Activated CD8-positive, alpha-beta T cell treated with anti-CD3 and anti-CD28 coated beads, Interleukin-2, amount 10 ng/mL, durations not matched to agents 7 days and 5 days (primary cell): ENCODE data around the gene RASGRP1. TPM values are rescaled to one million over a fixed set of nuclear protein-coding genes. Genes with fewer than 3 reads are reported as not detected.

Source experiments
- ATAC-seq: fragments of 150-1000 bp; cut with Tn5 transposase; one replicate; pipeline ENCODE4 v1.10.0; 2021; ENCODE audit warnings: moderate library complexity
- CTCF ChIA-PET: fragments of 350-600 bp; sonication (Branson Sonifier 250); formaldehyde crosslinking; loops from one replicate; lab custom pipeline; 2021; ENCODE audit warnings: antibody characterized with exemption; lab: Charles Lee
- POLR2A ChIA-PET: fragments of 350-600 bp; sonication (Branson Sonifier 250); formaldehyde crosslinking; loops from one replicate; lab custom pipeline; 2021; ENCODE audit warnings: antibody characterized with exemption; lab: Charles Lee
- DNase-seq: peaks from one replicate; pipeline ENCODE4 v3.0.0-alpha.2; 2020
- H3K27ac Mint-ChIP-seq: one replicate; pipeline ENCODE4 v1.8.0; 2021; ENCODE audit warnings: mild to moderate bottlenecking, mixed read lengths
- H3K27me3 Mint-ChIP-seq: one replicate; pipeline ENCODE4 v1.8.0; 2021; ENCODE audit warnings: low read depth, mixed read lengths
- H3K36me3 Mint-ChIP-seq: one replicate; pipeline ENCODE4 v1.8.0; 2021; ENCODE audit warnings: low read depth, mixed read lengths
- H3K4me1 Mint-ChIP-seq: one replicate; pipeline ENCODE4 v1.8.0; 2021; ENCODE audit warnings: low read depth, mixed read lengths
- H3K4me3 Mint-ChIP-seq: one replicate; pipeline ENCODE4 v1.8.0; 2021; ENCODE audit warnings: mild to moderate bottlenecking, mixed read lengths
- H3K9me3 Mint-ChIP-seq: one replicate; pipeline ENCODE4 v1.8.0; 2022; ENCODE audit warnings: mixed read lengths; ENCODE audit not compliant: insufficient read depth
- total RNA-seq, 2 experiments: library from RNA; stranded (reverse); gene quantifications; one replicate each; pipeline ENCODE4 v1.2.3, GENCODE V29; 2021

The RASGRP1 gene
- total RNA-seq, 2 experiments from 2014 or later = 161 to 165 TPM

DNA sequence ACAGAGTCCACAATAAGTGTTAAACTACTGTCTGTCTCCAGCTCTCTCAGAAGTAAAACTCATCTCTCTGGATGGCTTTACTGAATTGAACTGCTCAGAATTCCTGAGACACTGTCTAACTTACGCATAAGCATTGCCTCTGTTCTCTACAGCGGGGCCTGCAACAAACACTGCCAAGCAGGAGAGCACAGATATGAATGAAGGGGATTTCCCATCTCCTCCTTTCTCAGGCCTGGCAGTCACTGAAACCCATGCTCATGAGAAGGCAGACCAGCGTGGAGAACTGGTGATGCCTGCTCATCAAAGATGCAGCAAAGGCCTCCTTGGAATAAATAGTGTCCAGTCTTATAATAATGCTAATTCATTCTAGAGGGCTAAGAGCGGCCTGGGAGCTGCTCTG lies 10.3 kb downstream of the RASGRP1 start:
- H3K9me3 Mint-ChIP-seq = no peaks in the 10 kb centered on the region
- CTCF ChIA-PET = interaction anchor here (1.9 to 7.6 kb wide), 6 partner anchors 10 to 145 kb away, joined by 4 to 39 read pairs (median 14); partner anchors contain the start of gene RASGRP1
- peaks cover 85% of the 10 kb centered on the region for H3K36me3 Mint-ChIP-seq
- peak overlapping the region; percentile 44 for H3K27ac Mint-ChIP-seq
- ATAC-seq = peak; percentile 49
- no peaks in the 10 kb centered on the region for H3K27me3 Mint-ChIP-seq
- peak overlapping the region; percentile 4 for H3K4me3 Mint-ChIP-seq
- POLR2A ChIA-PET = interaction anchor here (1.2 to 1.6 kb wide), 3 partner anchors 12 to 98 kb away, joined by 3 to 6 read pairs (median 5); no protein-coding TSS in a partner anchor
- no peak for DNase-seq
- H3K4me1 Mint-ChIP-seq = peaks cover 83% of the 10 kb centered on the region

DNA sequence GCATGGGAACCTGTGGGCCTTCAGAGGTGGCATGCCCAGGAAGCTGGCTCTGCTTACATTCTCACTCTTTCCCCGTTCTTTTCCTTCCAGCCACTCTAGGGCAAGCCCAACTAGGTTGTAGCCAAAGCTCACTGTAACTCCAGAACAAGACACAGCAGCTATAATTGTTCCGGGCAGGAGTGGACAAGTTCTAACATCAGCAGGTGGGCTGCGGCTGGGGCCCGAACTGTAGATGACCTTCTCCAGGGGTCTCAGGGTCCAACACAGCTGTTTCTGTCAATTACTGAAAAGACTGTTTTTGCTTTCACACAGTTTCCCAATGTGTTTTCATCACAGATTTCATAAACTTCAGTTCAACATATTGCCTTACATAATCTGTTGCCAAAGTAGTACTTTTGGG lies 11.5 kb downstream of the RASGRP1 start:
- peaks cover 83% of the 10 kb centered on the region for H3K4me1 Mint-ChIP-seq
- H3K36me3 Mint-ChIP-seq = peaks cover 86% of the 10 kb centered on the region
- no peak for ATAC-seq
- ChIA-PET CTCF (interaction anchor here (1.2 to 7.6 kb wide), 7 partner anchors 8 to 146 kb away, joined by 3 to 39 read pairs (median 13); partner anchors contain the start of gene RASGRP1), POLR2A (interaction anchor here (0.9 to 1.6 kb wide), 6 partner anchors 10 to 133 kb away, joined by 3 to 5 read pairs (median 4); partner anchors contain the start of gene RASGRP1)
- H3K27ac Mint-ChIP-seq = peak overlapping the region; percentile 62
- DNase-seq = peak; percentile 17
- H3K27me3 Mint-ChIP-seq = no peaks in the 10 kb centered on the region
- H3K9me3 Mint-ChIP-seq = no peaks in the 10 kb centered on the region
- no peak overlapping the region for H3K4me3 Mint-ChIP-seq

DNA sequence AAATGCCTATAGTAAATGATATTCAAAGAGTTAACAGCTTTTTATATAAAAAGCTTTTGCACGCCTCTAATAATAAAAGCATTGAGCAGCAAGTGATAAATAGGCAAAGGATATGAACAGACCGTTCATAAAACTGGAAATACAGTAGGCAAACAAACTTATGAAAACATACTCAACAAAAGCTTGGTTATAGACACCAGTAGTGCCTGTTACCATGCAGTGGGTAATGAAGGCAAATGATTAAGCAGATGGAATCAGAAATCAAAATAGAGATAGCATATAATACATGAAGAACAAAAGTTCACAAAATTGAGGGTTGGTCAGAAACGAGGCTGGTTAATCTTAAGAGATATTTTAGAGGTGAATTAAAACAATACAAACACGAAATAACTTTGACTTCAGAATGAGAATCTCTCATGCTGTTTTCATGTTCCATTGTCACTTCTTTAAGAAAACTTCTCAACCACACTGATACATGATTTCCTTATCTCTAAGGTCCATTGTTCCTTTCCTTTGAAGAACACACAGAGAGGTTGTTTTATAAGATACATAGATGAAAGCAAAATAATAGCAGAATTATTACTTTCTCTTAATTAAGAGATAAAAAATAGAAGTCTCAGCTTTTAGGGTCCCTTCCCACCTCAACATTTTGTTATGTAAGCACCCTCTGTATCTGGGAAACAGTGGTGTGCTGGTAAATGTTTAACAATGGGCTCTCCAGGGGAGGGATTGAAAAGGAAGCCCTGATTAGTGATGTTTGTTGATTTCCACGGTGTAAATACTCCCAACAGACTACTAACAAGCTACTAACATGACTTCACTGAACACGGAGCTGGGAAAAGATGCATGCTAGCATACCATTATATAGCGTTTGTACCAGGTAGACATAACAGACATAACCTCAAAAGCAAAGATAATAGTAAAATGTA lies 12.6 kb downstream of the RASGRP1 start:
- Mint-ChIP-seq H3K4me3 (peak overlapping the region; percentile 12), H3K4me1 (peaks cover 83% of the 10 kb centered on the region), H3K36me3 (peaks cover 87% of the 10 kb centered on the region), H3K9me3 (no peaks in the 10 kb centered on the region), H3K27me3 (no peaks in the 10 kb centered on the region), H3K27ac (peak overlapping the region; percentile 58)
- CTCF ChIA-PET = interaction anchor here (0.6 to 7.6 kb wide), 11 partner anchors 9 to 148 kb away, joined by 3 to 39 read pairs (median 7); partner anchors contain the start of gene RASGRP1
- ATAC-seq (no peak), DNase-seq (peak; percentile 9)
- POLR2A ChIA-PET = interaction anchor here (1.0 to 1.6 kb wide), 5 partner anchors 10 to 134 kb away, joined by 3 to 4 read pairs (median 4); partner anchors contain the start of gene RASGRP1

DNA sequence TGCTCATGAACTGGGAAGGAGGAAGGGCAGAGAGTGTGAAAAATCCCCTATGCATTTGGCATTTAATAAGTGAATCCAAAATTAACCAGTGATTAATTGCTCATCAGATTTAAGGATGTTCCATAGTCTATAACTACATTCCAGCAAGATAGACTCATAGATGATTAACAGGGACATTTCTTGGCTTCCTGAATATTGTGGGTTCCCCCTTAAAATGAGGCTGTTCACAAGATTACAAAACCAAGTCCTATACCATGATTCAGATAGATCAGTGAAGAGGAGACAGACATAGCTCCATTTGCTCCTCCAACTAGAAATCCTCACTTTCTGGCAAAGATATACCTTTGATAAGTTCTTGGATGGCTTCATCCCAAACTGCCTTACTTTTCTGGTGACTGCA lies 15.4 kb downstream of the RASGRP1 start:
- ChIA-PET POLR2A (interaction anchor here (1.6 kb wide), 1 partner anchor 15 kb away, joined by 7 read pairs; the partner anchor contains the start of gene RASGRP1), CTCF (interaction anchor here (1.0 to 3.1 kb wide), 5 partner anchors 15 to 150 kb away, joined by 3 to 15 read pairs (median 5); no protein-coding TSS in a partner anchor)
- no peaks in the 10 kb centered on the region for H3K27me3 Mint-ChIP-seq
- peak overlapping the region; percentile 35 for H3K27ac Mint-ChIP-seq
- H3K4me3 Mint-ChIP-seq = no peak overlapping the region
- H3K4me1 Mint-ChIP-seq = peaks cover 78% of the 10 kb centered on the region
- no peaks in the 10 kb centered on the region for H3K9me3 Mint-ChIP-seq
- H3K36me3 Mint-ChIP-seq = peaks cover 82% of the 10 kb centered on the region
- DNase-seq (no peak), ATAC-seq (no peak)

DNA sequence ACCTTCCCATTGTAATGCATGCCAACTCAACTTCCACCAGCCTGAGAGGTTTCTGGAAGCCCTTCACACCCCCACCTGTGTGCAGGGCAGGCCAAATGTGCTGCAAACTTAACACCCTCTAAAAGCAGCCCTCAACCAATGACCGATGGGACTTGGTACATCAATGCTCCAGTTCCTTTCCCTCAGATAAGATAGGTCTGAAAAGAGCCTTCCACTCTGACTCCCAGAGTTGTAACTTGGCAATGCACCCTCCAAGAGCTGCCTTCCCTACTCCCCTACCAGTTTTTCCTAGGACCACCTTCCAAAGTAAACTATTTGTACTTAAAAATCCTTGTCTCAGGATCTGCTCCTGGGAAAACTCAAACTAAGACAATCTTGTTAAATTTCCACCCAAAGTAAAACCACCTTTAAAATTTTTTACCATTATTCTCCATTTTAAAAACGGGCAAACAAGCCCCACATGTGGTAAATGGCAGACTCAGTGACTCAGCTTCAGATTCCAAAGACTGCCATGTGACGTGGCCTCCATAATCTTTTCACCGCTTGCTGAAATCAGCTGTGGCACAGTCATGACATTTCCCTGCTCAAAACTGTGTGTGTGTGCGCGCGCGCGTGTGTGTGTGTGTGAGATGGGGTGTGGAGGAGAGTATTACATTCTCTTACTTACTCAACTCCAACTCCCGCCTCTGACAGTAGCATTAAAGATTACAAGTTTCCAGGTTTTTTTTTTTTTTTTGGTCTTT lies 17.2 kb downstream of the RASGRP1 start:
- no peaks in the 10 kb centered on the region for H3K9me3 Mint-ChIP-seq
- DNase-seq (peak; percentile 22), ATAC-seq (no peak)
- ChIA-PET CTCF (interaction anchor here (1.6 to 3.1 kb wide), 2 partner anchors 143 to 152 kb away, joined by 6 to 15 read pairs; no protein-coding TSS in a partner anchor), POLR2A (no interaction called here)
- H3K4me1 Mint-ChIP-seq = peaks cover 76% of the 10 kb centered on the region
- H3K36me3 Mint-ChIP-seq = peaks cover 80% of the 10 kb centered on the region
- no peak overlapping the region for H3K4me3 Mint-ChIP-seq
- H3K27me3 Mint-ChIP-seq = no peaks in the 10 kb centered on the region
- H3K27ac Mint-ChIP-seq = peak overlapping the region; percentile 59

DNA sequence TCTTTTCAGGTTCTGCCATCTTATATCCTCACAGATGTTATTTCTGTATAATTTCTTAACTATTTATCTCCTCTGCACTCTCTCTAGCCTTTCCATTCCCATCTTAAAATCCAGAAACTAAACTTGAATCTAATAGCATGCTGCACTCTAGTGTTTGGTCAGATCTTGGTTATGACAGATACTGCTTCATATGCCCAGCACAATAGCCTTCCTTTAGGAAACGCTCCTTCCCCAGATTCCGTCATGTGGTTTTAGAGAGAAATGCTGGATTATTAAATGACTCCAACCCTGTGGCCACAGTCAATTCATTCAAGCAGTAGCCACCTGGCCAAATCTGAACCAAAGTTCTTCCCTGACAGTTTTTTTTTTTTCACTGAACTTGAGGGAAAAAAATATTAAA lies 19.4 kb downstream of the RASGRP1 start:
- Mint-ChIP-seq H3K9me3 (no peaks in the 10 kb centered on the region), H3K27me3 (no peaks in the 10 kb centered on the region), H3K27ac (peak overlapping the region; percentile 1), H3K4me1 (peaks cover 88% of the 10 kb centered on the region), H3K36me3 (peaks cover 86% of the 10 kb centered on the region), H3K4me3 (no peak overlapping the region)
- POLR2A ChIA-PET = no interaction called here
- ATAC-seq = no peak
- DNase-seq = peak; percentile 9
- CTCF ChIA-PET = interaction anchor here (0.7 to 2.1 kb wide), 3 partner anchors 18 to 139 kb away, joined by 3 to 5 read pairs (median 3); no protein-coding TSS in a partner anchor

DNA sequence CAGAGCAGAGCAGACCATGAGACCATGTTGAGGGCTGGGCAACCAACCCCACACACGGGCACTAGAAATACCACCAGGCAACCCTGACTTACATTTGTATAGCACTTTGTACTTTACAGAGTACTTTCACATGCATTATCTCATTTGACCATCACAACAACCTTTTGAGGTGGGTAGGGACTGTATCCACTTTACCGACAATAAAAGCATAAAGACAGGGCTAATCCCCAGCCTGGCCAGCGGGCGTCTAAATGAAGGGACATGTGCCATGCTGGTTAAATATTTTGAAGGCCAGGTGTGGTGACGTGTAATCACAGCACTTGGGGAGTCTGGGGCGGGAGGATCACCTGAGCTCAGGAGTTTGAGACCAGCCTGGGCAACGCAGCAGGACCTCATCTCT lies 23.6 kb downstream of the RASGRP1 start:
- Mint-ChIP-seq H3K4me1 (peaks cover 91% of the 10 kb centered on the region), H3K4me3 (no peak overlapping the region), H3K27ac (peak overlapping the region; percentile 73), H3K27me3 (no peaks in the 10 kb centered on the region), H3K9me3 (no peaks in the 10 kb centered on the region), H3K36me3 (peaks cover 84% of the 10 kb centered on the region)
- POLR2A ChIA-PET = interaction anchor here (0.9 to 1.6 kb wide), 6 partner anchors 10 to 23 kb away, joined by 3 to 6 read pairs (median 4); partner anchors contain the start of gene RASGRP1
- ATAC-seq = no peak
- CTCF ChIA-PET = interaction anchor here (1.1 to 4.0 kb wide), 6 partner anchors 20 to 156 kb away, joined by 5 to 19 read pairs (median 7); partner anchors contain the start of gene RASGRP1
- peak; percentile 20 for DNase-seq

DNA sequence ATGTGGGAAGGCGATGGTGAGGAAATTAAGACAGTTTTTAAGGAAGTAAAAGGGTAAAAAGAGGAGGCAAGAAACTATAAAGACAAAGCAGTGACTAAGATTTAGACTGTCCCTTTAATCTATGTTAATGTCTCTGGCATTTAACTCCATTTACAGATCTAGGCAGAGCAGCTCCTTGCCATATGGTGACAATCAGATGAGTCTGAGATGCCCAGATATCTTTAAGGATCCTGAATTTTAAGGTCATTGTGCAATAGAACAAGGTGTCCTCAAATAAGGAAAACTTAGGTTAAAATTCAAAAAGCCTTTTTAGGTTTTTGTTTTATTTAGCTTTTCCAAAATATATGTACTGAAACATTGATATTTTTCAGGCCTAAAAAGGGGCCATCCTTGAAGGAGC lies 24.1 kb downstream of the RASGRP1 start:
- ATAC-seq = no peak
- Mint-ChIP-seq H3K27ac (peak overlapping the region; percentile 73), H3K36me3 (peaks cover 87% of the 10 kb centered on the region), H3K27me3 (no peaks in the 10 kb centered on the region), H3K4me1 (peaks cover 94% of the 10 kb centered on the region), H3K4me3 (no peak overlapping the region), H3K9me3 (no peaks in the 10 kb centered on the region)
- peak; percentile 14 for DNase-seq
- ChIA-PET POLR2A (interaction anchor here (1.2 to 1.6 kb wide), 4 partner anchors 9 to 24 kb away, joined by 3 to 6 read pairs (median 4); partner anchors contain the start of gene RASGRP1), CTCF (interaction anchor here (1.1 to 4.0 kb wide), 5 partner anchors 21 to 156 kb away, joined by 5 to 19 read pairs (median 7); partner anchors contain the start of gene RASGRP1)

DNA sequence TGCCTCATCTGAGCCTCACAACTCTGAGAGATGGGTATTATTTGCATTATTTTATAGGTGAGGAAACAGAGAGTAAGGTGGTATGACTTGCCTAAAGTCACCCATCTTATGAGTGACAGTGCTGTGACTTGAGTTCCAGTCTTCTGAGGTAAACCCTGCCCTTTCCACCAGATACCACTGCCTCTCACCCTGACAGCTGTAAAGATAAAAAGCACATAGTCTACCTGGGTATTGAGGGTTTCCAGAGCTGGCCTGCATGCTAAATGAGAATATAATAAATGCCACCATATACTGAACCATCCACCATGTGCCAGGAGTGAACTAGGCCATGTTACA lies 25.6 kb downstream of the RASGRP1 start:
- Mint-ChIP-seq H3K27me3 (no peaks in the 10 kb centered on the region), H3K9me3 (no peaks in the 10 kb centered on the region), H3K4me1 (peaks cover 94% of the 10 kb centered on the region), H3K27ac (peak overlapping the region; percentile 79), H3K36me3 (peaks cover 88% of the 10 kb centered on the region), H3K4me3 (peak overlapping the region; percentile 47)
- CTCF ChIA-PET = interaction anchor here (1.1 to 2.4 kb wide), 6 partner anchors 13 to 161 kb away, joined by 3 to 11 read pairs (median 4); partner anchors contain the start of gene FAM98B
- POLR2A ChIA-PET = interaction anchor here (1.1 to 1.7 kb wide), 2 partner anchors 25 to 144 kb away, joined by 3 to 8 read pairs; no protein-coding TSS in a partner anchor
- DNase-seq = peak; percentile 37
- peak; percentile 59 for ATAC-seq

DNA sequence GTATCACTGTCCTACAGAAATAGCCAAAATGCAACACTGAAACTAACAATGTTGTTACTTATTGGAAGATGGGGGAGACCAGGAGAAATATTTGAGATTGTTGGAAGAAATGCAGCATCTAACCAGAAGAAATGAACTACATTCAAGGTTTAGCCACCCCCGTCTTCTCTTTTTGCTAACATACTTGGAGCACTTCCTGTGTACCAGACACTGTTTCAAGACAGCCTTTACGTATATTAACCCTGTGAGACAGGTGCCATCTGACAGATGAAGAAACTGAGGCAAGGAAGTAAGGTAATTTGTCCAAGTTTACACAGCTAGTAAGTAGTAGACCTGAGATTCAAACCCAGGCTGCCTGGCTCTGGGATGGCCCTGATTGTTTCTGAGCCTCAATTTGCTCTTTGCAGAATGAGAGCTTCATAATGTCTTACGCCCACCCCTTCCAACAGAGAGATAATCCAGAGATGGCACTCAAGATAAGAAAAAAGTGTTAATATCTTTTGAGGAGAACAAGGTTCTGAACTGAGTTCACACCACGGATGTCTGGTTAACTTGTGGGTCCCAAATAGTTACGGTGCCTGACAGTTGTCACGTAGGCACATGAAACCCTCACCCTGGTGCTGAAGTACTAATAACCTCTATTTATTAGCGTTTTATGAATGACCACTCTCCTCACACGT lies 26.1 kb downstream of the RASGRP1 start:
- CTCF ChIA-PET = interaction anchor here (0.8 to 2.4 kb wide), 8 partner anchors 13 to 161 kb away, joined by 3 to 11 read pairs (median 4); partner anchors contain the start of gene FAM98B
- Mint-ChIP-seq H3K27ac (peak overlapping the region; percentile 79), H3K36me3 (peaks cover 88% of the 10 kb centered on the region), H3K9me3 (no peaks in the 10 kb centered on the region), H3K4me3 (peak overlapping the region; percentile 47), H3K4me1 (peaks cover 94% of the 10 kb centered on the region), H3K27me3 (no peaks in the 10 kb centered on the region)
- peak; percentile 58 for ATAC-seq
- POLR2A ChIA-PET = interaction anchor here (1.1 to 1.7 kb wide), 2 partner anchors 25 to 144 kb away, joined by 3 to 8 read pairs; no protein-coding TSS in a partner anchor
- peak; percentile 54 for DNase-seq
